HFF-Myc (cell line): ENCODE results near the gene DENND2A.

Experiments
- DNase-seq: peaks from one replicate; pipeline ENCODE4 v3.0.0-alpha.2; 2011; ENCODE audit warnings: low read depth; ENCODE audit errors: extremely low read depth
- H3K4me3 ChIP-seq: replicated peaks from 2 replicates; pipeline ENCODE4 v1.5.1; 2011; ENCODE audit warnings: low read depth, mild to moderate bottlenecking, control low read depth, low read length
- CTCF ChIP-seq: IDR thresholded peaks from 2 replicates; pipeline ENCODE4 v1.5.1; 2012; ENCODE audit warnings: mild to moderate bottlenecking, low read depth, low read length, control low read depth; ENCODE audit errors: missing control alignments

Gene DENND2A

GRCh38 chr7:140594131-140594691 is 46.4 kb downstream of the DENND2A start:
- no peak for TF ChIP-seq CTCF
- no peak for DNase-seq
- no peak overlapping the region for H3K4me3 ChIP-seq

- no peak for TF ChIP-seq CTCF
- DNase-seq = no peak
- no peak overlapping the region for H3K4me3 ChIP-seq
Measured at GRCh38 chr7:140593672-140593982, 47.0 kb downstream of the DENND2A start.

GRCh38 chr7:140592964-140593671 is 47.5 kb downstream of the DENND2A start:
- no peak for TF ChIP-seq CTCF
- no peak overlapping the region for H3K4me3 ChIP-seq
- no peak for DNase-seq

- no peak for DNase-seq
- no peak for TF ChIP-seq CTCF
- H3K4me3 ChIP-seq = no peak overlapping the region
Measured at GRCh38 chr7:140591180-140591902, 49.3 kb downstream of the DENND2A start.

GRCh38 chr7:140587243-140587642 is 53.4 kb downstream of the DENND2A start:
- H3K4me3 ChIP-seq = no peak overlapping the region
- DNase-seq = no peak
- no peak for TF ChIP-seq CTCF

- no peak overlapping the region for H3K4me3 ChIP-seq
- TF ChIP-seq CTCF = no peak
- DNase-seq = no peak
Measured at GRCh38 chr7:140586516-140586915, 54.1 kb downstream of the DENND2A start.

GRCh38 chr7:140585333-140585732 is 55.3 kb downstream of the DENND2A start:
- no peak overlapping the region for H3K4me3 ChIP-seq
- no peak for DNase-seq
- no peak for TF ChIP-seq CTCF
